A549 (cell line): ENCODE measurements around the gene AIP. TPM values are rescaled to one million over a fixed set of nuclear protein-coding genes. Genes with fewer than 3 reads are reported as not detected.

Source experiments
- ATAC-seq, 2 experiments: fragments of 200-7000 bp in 1 of 2; fragments of >200 bp in 1 of 2; cut with Nextera tagmentation in 1 of 2; cut with Tn5 transposase in 1 of 2; 3 replicates each; pipeline versions ENCODE4 v1.8.0 to v1.9.1; 2018 to 2020; ENCODE audit warnings: mild to moderate bottlenecking in 1 of 2, moderate library complexity in 1 of 2
- CTCF ChIA-PET: fragments of 300-600 bp; sonication (Branson Sonifier 250); formaldehyde crosslinking; extraction: SDS; loops from one replicate; lab custom pipeline; 2021; ENCODE audit warnings: antibody characterized with exemption, inconsistent platforms; lab: Yijun Ruan, JAX
- POLR2A ChIA-PET: fragments of 350-600 bp; formaldehyde crosslinking; extraction: SDS; loops from one replicate; lab custom pipeline; 2021; ENCODE audit warnings: antibody characterized with exemption, inconsistent platforms; lab: Yijun Ruan, JAX
- DNase-seq, 2 experiments: peaks; one replicate each; pipeline versions ENCODE4 v3.0.0 to v3.0.0-alpha.2; 2011 to 2016; ENCODE audit warnings: low read depth in 1 of 2, low spot score in 1 of 2
- FAIRE-seq: peaks from 2 replicates; lab custom pipeline; 2011; peaks lifted over from hg19 to GRCh38; lab: Jason Lieb, UNC
- H3K27ac ChIP-seq, 2 experiments: fragments of >200 bp; sonication (Bioruptor Twin); formaldehyde crosslinking; 3 replicates each; pipeline ENCODE4 v1.5.1; 2016 to 2017
- H3K4me1 ChIP-seq: fragments of >200 bp; sonication (Bioruptor Twin); formaldehyde crosslinking; 3 replicates; pipeline ENCODE4 v1.6.1; 2016
- H3K4me2 ChIP-seq: fragments of >200 bp; sonication (Bioruptor Twin); formaldehyde crosslinking; 3 replicates; pipeline ENCODE4 v1.6.1; 2016
- H3K4me3 ChIP-seq: fragments of >200 bp; sonication (Bioruptor Twin); formaldehyde crosslinking; 3 replicates; pipeline ENCODE4 v1.5.1; 2016
- H3K9me3 ChIP-seq: fragments of >200 bp; sonication (Bioruptor Twin); formaldehyde crosslinking; 3 replicates; pipeline ENCODE4 v1.6.1; 2016
- BHLHE40 ChIP-seq: IDR thresholded peaks from 2 replicates; pipeline ENCODE4 v1.6.1; 2012; ENCODE audit warnings: low read depth, low read length, inconsistent platforms
- CHD4 ChIP-seq: fragments of 200-600 bp; sonication (generic); IDR thresholded peaks from 2 replicates; pipeline ENCODE4 v1.6.1; 2016; ENCODE audit warnings: antibody characterized with exemption, mild to moderate bottlenecking, borderline replicate concordance
- EHF ChIP-seq: fragments of 250-450 bp; sonication (Bioruptor Pico); IDR thresholded peaks from 2 replicates; pipeline ENCODE4 v1.5.0; 2020; ENCODE audit warnings: mild to moderate bottlenecking
- EP300 ChIP-seq, 2 experiments: fragments of >200 bp; sonication (Bioruptor Twin); formaldehyde crosslinking; IDR thresholded peaks; 2 replicates in 1 of 2; 3 replicates in 1 of 2; pipeline ENCODE4 v1.6.1; 2016 to 2017
- ESRRA ChIP-seq: fragments of 150-350 bp; IDR thresholded peaks from 2 replicates; pipeline ENCODE4 v1.6.1; 2014; ENCODE audit warnings: mild to moderate bottlenecking, low read length, borderline replicate concordance
- FOSL2 ChIP-seq, 2 experiments: fragments of 450-650 bp in 1 of 2; fragments of >200 bp in 1 of 2; sonication (Bioruptor Twin) in 1 of 2; formaldehyde crosslinking; IDR thresholded peaks; 2 replicates each; pipeline versions ENCODE4 v1.5.0 to v1.6.1; 2016 to 2020; ENCODE audit warnings: mild to moderate bottlenecking in 1 of 2, moderate library complexity in 1 of 2
- HEYL ChIP-seq: fragments of 250-450 bp; sonication (Bioruptor Pico); IDR thresholded peaks from 2 replicates; pipeline ENCODE4 v1.8.0; 2021; ENCODE audit warnings: mild to moderate bottlenecking, moderate library complexity
- HOXB13 ChIP-seq: fragments of 250-450 bp; sonication (Bioruptor Pico); IDR thresholded peaks from 2 replicates; pipeline ENCODE4 v1.5.0; 2020; ENCODE audit warnings: low read depth, mild to moderate bottlenecking, moderate library complexity
- JUN ChIP-seq, 2 experiments: fragments of >200 bp; sonication (Bioruptor Twin); formaldehyde crosslinking; IDR thresholded peaks; 2 replicates in 1 of 2; 3 replicates in 1 of 2; pipeline ENCODE4 v1.6.1; 2016 to 2017
- KDM1A ChIP-seq: fragments of 200-600 bp; sonication (generic); IDR thresholded peaks from 2 replicates; pipeline ENCODE4 v1.6.1; 2016; ENCODE audit warnings: low read depth, mild to moderate bottlenecking
- KDM5A ChIP-seq: fragments of 200-600 bp; sonication (generic); IDR thresholded peaks from 2 replicates; pipeline ENCODE4 v1.6.1; 2016; ENCODE audit warnings: antibody characterized with exemption, mild to moderate bottlenecking
- MAZ ChIP-seq: fragments of 150-350 bp; IDR thresholded peaks from 2 replicates; pipeline ENCODE4 v1.6.1; 2014; ENCODE audit warnings: antibody characterized with exemption, low read depth, low read length, borderline replicate concordance
- MYC ChIP-seq: IDR thresholded peaks from 2 replicates; pipeline ENCODE4 v1.6.1; 2012; ENCODE audit warnings: mild to moderate bottlenecking, inconsistent platforms, low read length, improper control_type of control experiment, borderline replicate concordance
- PBX3 ChIP-seq: IDR thresholded peaks from 2 replicates; pipeline ENCODE4 v1.6.1; 2012
- PHF8 ChIP-seq: fragments of 200-600 bp; sonication (generic); IDR thresholded peaks from 2 replicates; pipeline ENCODE4 v1.6.1; 2016; ENCODE audit warnings: low read depth, mild to moderate bottlenecking, antibody characterized with exemption, moderate library complexity, borderline replicate concordance
- POLR2A ChIP-seq: IDR thresholded peaks from 2 replicates; pipeline ENCODE4 v1.6.1; 2012; ENCODE audit warnings: mild to moderate bottlenecking, low read length
- RCOR1 ChIP-seq: fragments of 150-350 bp; IDR thresholded peaks from 2 replicates; pipeline ENCODE4 v1.6.1; 2014; ENCODE audit warnings: antibody characterized with exemption, low read length, low read depth
- REST ChIP-seq: fragments of 200-600 bp; sonication (generic); IDR thresholded peaks from 2 replicates; pipeline ENCODE4 v1.6.1; 2016; ENCODE audit warnings: antibody characterized with exemption, mild to moderate bottlenecking, moderate library complexity
- RFX5 ChIP-seq: fragments of 450-650 bp; IDR thresholded peaks from 2 replicates; pipeline ENCODE4 v1.7.1; 2014; ENCODE audit warnings: antibody characterized with exemption, mild to moderate bottlenecking, moderate library complexity
- RNF2 ChIP-seq: fragments of 200-600 bp; sonication (generic); IDR thresholded peaks from 2 replicates; pipeline ENCODE4 v1.6.1; 2016; ENCODE audit warnings: low read depth, mild to moderate bottlenecking, antibody characterized with exemption, moderate library complexity, borderline replicate concordance
- USF2 ChIP-seq: fragments of 450-650 bp; IDR thresholded peaks from 2 replicates; pipeline ENCODE4 v1.6.1; 2014; ENCODE audit warnings: antibody characterized with exemption
- ZNF302 ChIP-seq: fragments of 250-450 bp; sonication (Bioruptor Pico); IDR thresholded peaks from 2 replicates; pipeline ENCODE4 v1.9.0; 2021; ENCODE audit warnings: inconsistent platforms, mild to moderate bottlenecking, moderate library complexity
- WGBS: methylation state at CpG from one replicate; pipeline ENCODE4 v1.1.6; 2017; ENCODE audit errors: missing lambda C conversion rate; 5-methylcytosine and 5-hydroxymethylcytosine counted together
- polyA plus RNA-seq, 4 experiments: library from polyadenylated mRNA; depleted of rRNA in 3 of 4; stranded (reverse); fragments of >200 nt; fragmentation: RNase III in 1 of 4; extraction: RNeasy Plus Mini Kit Qiagen cat#74134 plus additional on column Dnase treatment in 1 of 4; gene quantifications; 2 replicates in 3 of 4; 3 replicates in 1 of 4; pipeline ENCODE4 v1.2.3, GENCODE V29; 2011 to 2017
- TF ChIP-seq, protein P1 (sequence below): fragments of >200 bp; sonication (Bioruptor Twin); formaldehyde crosslinking; IDR thresholded peaks from 3 replicates; pipeline ENCODE4 v1.6.1; 2016
- TF ChIP-seq, protein P2 (sequence below): IDR thresholded peaks from 2 replicates; pipeline ENCODE4 v1.6.1; 2012
- TF ChIP-seq, protein P3 (sequence below): IDR thresholded peaks from 2 replicates; pipeline ENCODE4 v1.6.1; 2012; ENCODE audit warnings: low read depth, borderline replicate concordance

Gene AIP
- polyA plus RNA-seq, 2 of the 4 experiments (the other 2 are of a cell fraction), result 50.8 to 68.8 TPM

GRCh38 chr11:67507864-67508485 is 25.1 kb downstream of the AIP start, which contains the start of gene CDK2AP2 (continued):
- TF ChIP-seq, protein P1, sequence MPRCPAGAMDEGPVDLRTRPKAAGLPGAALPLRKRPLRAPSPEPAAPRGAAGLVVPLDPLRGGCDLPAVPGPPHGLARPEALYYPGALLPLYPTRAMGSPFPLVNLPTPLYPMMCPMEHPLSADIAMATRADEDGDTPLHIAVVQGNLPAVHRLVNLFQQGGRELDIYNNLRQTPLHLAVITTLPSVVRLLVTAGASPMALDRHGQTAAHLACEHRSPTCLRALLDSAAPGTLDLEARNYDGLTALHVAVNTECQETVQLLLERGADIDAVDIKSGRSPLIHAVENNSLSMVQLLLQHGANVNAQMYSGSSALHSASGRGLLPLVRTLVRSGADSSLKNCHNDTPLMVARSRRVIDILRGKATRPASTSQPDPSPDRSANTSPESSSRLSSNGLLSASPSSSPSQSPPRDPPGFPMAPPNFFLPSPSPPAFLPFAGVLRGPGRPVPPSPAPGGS, result peak; percentile 18; the same call in 1 of the 3 replicates
- 0 out of 2 replicates have a peak, but pooled peaks have one; percentile 34 for TF ChIP-seq REST
- no peak for TF ChIP-seq HEYL (CRISPR knock-in tag)
- peak; percentile 77 for TF ChIP-seq RFX5
- no peak for TF ChIP-seq RNF2
- TF ChIP-seq KDM1A, result peak; percentile 98
- TF ChIP-seq BHLHE40, result 0 out of 2 replicates have a peak, but pooled peaks have one; percentile 29
- TF ChIP-seq, protein P2, sequence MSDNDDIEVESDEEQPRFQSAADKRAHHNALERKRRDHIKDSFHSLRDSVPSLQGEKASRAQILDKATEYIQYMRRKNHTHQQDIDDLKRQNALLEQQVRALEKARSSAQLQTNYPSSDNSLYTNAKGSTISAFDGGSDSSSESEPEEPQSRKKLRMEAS, result peak; percentile 63
- peak; percentile 97 for TF ChIP-seq RCOR1
- TF ChIP-seq EHF (CRISPR knock-in tag), result no peak; the same call in 1 of the 2 replicates

GRCh38 chr11:67508486-67509121 is 25.8 kb downstream of the AIP start:
- POLR2A ChIA-PET, result interaction anchor here (0.6 kb wide), 2 partner anchors 122 to 167 kb away, joined by 3 read pairs; no protein-coding TSS in a partner anchor
- FAIRE-seq, result no peak
- 2% methylated on average over 42 of the region's 57 CpGs for WGBS

More at GRCh38 chr11:67508486-67509121, 25.8 kb downstream of the AIP start:
- H3K9me3 ChIP-seq, result no peaks in the 10 kb centered on the region
- H3K4me1 ChIP-seq, result peaks cover 27% of the 10 kb centered on the region
- peak overlapping the region; percentile 78 for H3K4me2 ChIP-seq
- peak overlapping the region; percentile 78 to 90 for H3K27ac ChIP-seq
- peak overlapping the region; percentile 68 for H3K4me3 ChIP-seq
- peak; percentile 22 to 33 for ATAC-seq
- peak; percentile 98 for DNase-seq
- TF ChIP-seq MAZ (peak; percentile 94), FOSL2 (IDR thresholded peaks at IDR 0.05) (no peak), FOSL2 (CRISPR knock-in tag; IDR thresholded peaks at IDR 0.05) (no peak), KDM5A (0 out of 2 replicates have a peak, but pooled peaks have one; percentile 26), BHLHE40 (no peak), ESRRA (0 out of 2 replicates have a peak, but pooled peaks have one; percentile 10), CHD4 (no peak), USF2 (peak; percentile 44), RFX5 (peak; percentile 3; the same call in 1 of the 2 replicates), JUN (IDR thresholded peaks at IDR 0.05) (peak in 1 of 2 experiments; percentile 34; a peak in 1 of 5 replicates), EP300 (IDR thresholded peaks at IDR 0.05) (no peak), PHF8 (peak; percentile 72), ZNF302 (no peak), PBX3 (no peak), HOXB13 (CRISPR knock-in tag) (no peak), MYC (0 out of 2 replicates have a peak, but pooled peaks have one; percentile 26), POLR2A (peak; percentile 48)
- TF ChIP-seq, protein P3, sequence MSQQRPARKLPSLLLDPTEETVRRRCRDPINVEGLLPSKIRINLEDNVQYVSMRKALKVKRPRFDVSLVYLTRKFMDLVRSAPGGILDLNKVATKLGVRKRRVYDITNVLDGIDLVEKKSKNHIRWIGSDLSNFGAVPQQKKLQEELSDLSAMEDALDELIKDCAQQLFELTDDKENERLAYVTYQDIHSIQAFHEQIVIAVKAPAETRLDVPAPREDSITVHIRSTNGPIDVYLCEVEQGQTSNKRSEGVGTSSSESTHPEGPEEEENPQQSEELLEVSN, result peak; percentile 38; the same call in 1 of the 2 replicates
- TF ChIP-seq, protein P2, result peak; percentile 40
- TF ChIP-seq, protein P1, result peak; percentile 18; the same call in 1 of the 3 replicates
- CTCF ChIA-PET, result interaction anchor here (1.1 kb wide), 1 partner anchor 163 kb away, joined by 6 read pairs; no protein-coding TSS in a partner anchor
